ENCODE results near the gene SURF6.

The SURF6 gene

GRCh38 chr9:133353548-133353947, 17.6 kb upstream of the SURF6 start:
- TF ChIP-seq, protein P1, sequence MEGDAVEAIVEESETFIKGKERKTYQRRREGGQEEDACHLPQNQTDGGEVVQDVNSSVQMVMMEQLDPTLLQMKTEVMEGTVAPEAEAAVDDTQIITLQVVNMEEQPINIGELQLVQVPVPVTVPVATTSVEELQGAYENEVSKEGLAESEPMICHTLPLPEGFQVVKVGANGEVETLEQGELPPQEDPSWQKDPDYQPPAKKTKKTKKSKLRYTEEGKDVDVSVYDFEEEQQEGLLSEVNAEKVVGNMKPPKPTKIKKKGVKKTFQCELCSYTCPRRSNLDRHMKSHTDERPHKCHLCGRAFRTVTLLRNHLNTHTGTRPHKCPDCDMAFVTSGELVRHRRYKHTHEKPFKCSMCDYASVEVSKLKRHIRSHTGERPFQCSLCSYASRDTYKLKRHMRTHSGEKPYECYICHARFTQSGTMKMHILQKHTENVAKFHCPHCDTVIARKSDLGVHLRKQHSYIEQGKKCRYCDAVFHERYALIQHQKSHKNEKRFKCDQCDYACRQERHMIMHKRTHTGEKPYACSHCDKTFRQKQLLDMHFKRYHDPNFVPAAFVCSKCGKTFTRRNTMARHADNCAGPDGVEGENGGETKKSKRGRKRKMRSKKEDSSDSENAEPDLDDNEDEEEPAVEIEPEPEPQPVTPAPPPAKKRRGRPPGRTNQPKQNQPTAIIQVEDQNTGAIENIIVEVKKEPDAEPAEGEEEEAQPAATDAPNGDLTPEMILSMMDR (conservative IDR thresholded peaks at IDR 0.05; ENCODE audit: low read depth, low read length): no peak
- H3K4me2 ChIP-seq: no peak overlapping the region
- H3K4me3 ChIP-seq (IDR thresholded peaks at IDR 0.05; ENCODE audit: insufficient read depth, low read depth, low read length): no peak overlapping the region
- H3K9ac ChIP-seq: no peak overlapping the region
- H4K20me1 ChIP-seq (ENCODE audit: insufficient read depth): peaks cover 7% of the 10 kb centered on the region; the same call in 1 of the 2 replicates
- H2AFZ ChIP-seq (ENCODE audit: low read depth): no peak overlapping the region
- peaks cover 32% of the 10 kb centered on the region for H3K4me1 ChIP-seq (ENCODE audit: low read depth, poor library complexity, severe bottlenecking)
- H3K36me3 ChIP-seq (ENCODE audit: insufficient read depth): peaks cover 29% of the 10 kb centered on the region
- peaks cover 37% of the 10 kb centered on the region for H3K79me2 ChIP-seq (ENCODE audit: insufficient read depth, low read depth)
- 0 out of 2 replicates have a peak overlapping the region, but pooled peaks have one; percentile 9 for H3K27ac ChIP-seq
- H3K27me3 ChIP-seq (ENCODE audit: insufficient read depth, low read depth): no peaks in the 10 kb centered on the region

GRCh38 chr9:133352635-133353340, 16.8 kb upstream of the SURF6 start:
- no peak overlapping the region for H3K4me3 ChIP-seq (IDR thresholded peaks at IDR 0.05; ENCODE audit: insufficient read depth, low read depth, low read length)
- H3K36me3 ChIP-seq (ENCODE audit: insufficient read depth): peaks cover 29% of the 10 kb centered on the region
- H3K9ac ChIP-seq: no peak overlapping the region
- peaks cover 32% of the 10 kb centered on the region for H3K4me1 ChIP-seq (ENCODE audit: low read depth, poor library complexity, severe bottlenecking)
- peaks cover 43% of the 10 kb centered on the region for H3K79me2 ChIP-seq (ENCODE audit: insufficient read depth, low read depth)
- H4K20me1 ChIP-seq (ENCODE audit: insufficient read depth): peaks cover 7% of the 10 kb centered on the region; the same call in 1 of the 2 replicates
- TF ChIP-seq, protein P1 (conservative IDR thresholded peaks at IDR 0.05; ENCODE audit: low read depth, low read length): no peak
- no peaks in the 10 kb centered on the region for H3K27me3 ChIP-seq (ENCODE audit: insufficient read depth, low read depth)
- no peak overlapping the region for H3K4me2 ChIP-seq
- H2AFZ ChIP-seq (ENCODE audit: low read depth): no peak overlapping the region
- H3K27ac ChIP-seq: no peak overlapping the region

DNA sequence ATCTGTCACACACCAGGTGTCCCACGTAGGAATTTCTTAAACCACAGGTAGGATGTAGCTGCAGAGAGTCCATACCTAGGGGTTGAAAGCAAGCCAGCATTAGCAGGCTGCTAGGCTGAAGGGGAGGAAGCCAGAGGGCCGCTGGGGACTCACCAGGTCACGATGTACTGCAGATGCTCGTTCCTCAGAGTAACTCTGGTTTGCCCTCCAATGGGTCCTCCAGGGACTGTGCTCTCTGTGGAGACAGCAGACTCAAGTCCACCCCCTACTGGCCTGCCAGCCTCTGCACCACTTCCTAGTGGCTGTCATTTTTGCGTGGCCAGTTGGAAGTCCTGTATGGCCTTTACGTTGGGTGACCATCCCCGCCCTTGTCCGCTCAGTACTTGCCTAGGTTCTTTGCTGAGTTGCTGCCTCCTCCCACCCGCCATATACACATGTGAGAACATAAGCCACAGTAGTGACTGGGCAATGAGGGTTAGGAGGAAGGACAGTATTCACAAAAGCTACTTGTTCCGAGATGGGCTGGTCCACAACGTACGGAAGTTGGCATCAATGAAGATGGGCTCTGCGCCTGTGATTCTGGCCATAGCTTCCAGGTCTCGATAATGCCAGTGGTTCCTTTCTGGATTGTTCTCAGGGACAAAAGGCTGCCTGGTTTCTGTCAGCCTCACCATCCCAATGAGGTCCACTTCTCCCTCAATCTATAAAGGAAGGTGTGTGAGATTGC, 16.1 kb upstream of the SURF6 start:
- H3K4me3 ChIP-seq (IDR thresholded peaks at IDR 0.05; ENCODE audit: insufficient read depth, low read depth, low read length): no peak overlapping the region
- peaks cover 39% of the 10 kb centered on the region for H3K79me2 ChIP-seq (ENCODE audit: insufficient read depth, low read depth)
- peaks cover 26% of the 10 kb centered on the region for H3K4me1 ChIP-seq (ENCODE audit: low read depth, poor library complexity, severe bottlenecking)
- peaks cover 7% of the 10 kb centered on the region; the same call in 1 of the 2 replicates for H4K20me1 ChIP-seq (ENCODE audit: insufficient read depth)
- no peak overlapping the region for H3K27ac ChIP-seq
- H3K27me3 ChIP-seq (ENCODE audit: insufficient read depth, low read depth): no peaks in the 10 kb centered on the region
- no peak overlapping the region for H3K9ac ChIP-seq
- peaks cover 29% of the 10 kb centered on the region for H3K36me3 ChIP-seq (ENCODE audit: insufficient read depth)
- TF ChIP-seq, protein P1 (conservative IDR thresholded peaks at IDR 0.05; ENCODE audit: low read depth, low read length): peak; percentile 67
- no peak overlapping the region for H3K4me2 ChIP-seq
- no peak overlapping the region for H2AFZ ChIP-seq (ENCODE audit: low read depth)

- no peak overlapping the region for H3K27ac ChIP-seq
- peaks cover 42% of the 10 kb centered on the region for H3K79me2 ChIP-seq (ENCODE audit: insufficient read depth, low read depth)
- H2AFZ ChIP-seq (ENCODE audit: low read depth): no peak overlapping the region
- no peaks in the 10 kb centered on the region for H3K27me3 ChIP-seq (ENCODE audit: insufficient read depth, low read depth)
- H3K4me3 ChIP-seq (IDR thresholded peaks at IDR 0.05; ENCODE audit: insufficient read depth, low read depth, low read length): no peak overlapping the region
- H3K36me3 ChIP-seq (ENCODE audit: insufficient read depth): peaks cover 29% of the 10 kb centered on the region
- H3K9ac ChIP-seq: no peak overlapping the region
- H3K4me1 ChIP-seq (ENCODE audit: low read depth, poor library complexity, severe bottlenecking): peaks cover 28% of the 10 kb centered on the region
- TF ChIP-seq, protein P1 (conservative IDR thresholded peaks at IDR 0.05; ENCODE audit: low read depth, low read length): no peak
- H3K4me2 ChIP-seq: no peak overlapping the region
- H4K20me1 ChIP-seq (ENCODE audit: insufficient read depth): peaks cover 7% of the 10 kb centered on the region; the same call in 1 of the 2 replicates
Observed at GRCh38 chr9:133351526-133351907, 15.5 kb upstream of the SURF6 start.

Measured in KMS-11 (cell line).